Measurements from ENCODE around the gene ITPRID2.

- TF ChIP-seq CTCF (conservative IDR thresholded peaks at IDR 0.05) = no peak
- TF ChIP-seq EZH2 (IDR thresholded peaks at IDR 0.05; ENCODE audit: low read depth) = no peak
Measured at GRCh38 chr2:181886192-181886591, 5.3 kb upstream of the ITPRID2 start.

Measured in PC-9 (cell line).